Activated CD8-positive, alpha-beta memory T cell treated with anti-CD3 and anti-CD28 coated beads for 36 hours (primary cell): Measurements from ENCODE around the gene NUDT2. TPM values are rescaled to one million over a fixed set of nuclear protein-coding genes. Genes with fewer than 3 reads are reported as not detected.
"Not testable (repeated sequence)": the region's sequence is repeated elsewhere in the genome, so short reads cannot be mapped to it uniquely, and the experiment has no call there.

Experiments
- CTCF ChIA-PET: fragments of 350-600 bp; sonication (Branson Sonifier 250); formaldehyde crosslinking; loops from one replicate; lab custom pipeline; 2021; ENCODE audit warnings: antibody characterized with exemption; lab: Charles Lee
- POLR2A ChIA-PET: fragments of 350-600 bp; sonication (Branson Sonifier 250); formaldehyde crosslinking; loops from one replicate; lab custom pipeline; 2021; ENCODE audit warnings: antibody characterized with exemption; lab: Charles Lee
- total RNA-seq, 2 experiments: library from RNA; stranded (reverse); gene quantifications; one replicate each; pipeline ENCODE4 v1.2.3, GENCODE V29; 2021

The NUDT2 gene
- total RNA-seq, 2 experiments from 2014 or later, result 30.3 to 30.8 TPM

- POLR2A ChIA-PET, result no interaction called here
- CTCF ChIA-PET, result no interaction called here
Measured at GRCh38 chr9:34363619-34364351, 34.4 kb downstream of the NUDT2 start.

- ChIA-PET POLR2A (no interaction called here), CTCF (no interaction called here)
Measured at GRCh38 chr9:34365282-34365681, 35.9 kb downstream of the NUDT2 start.

GRCh38 chr9:34366365-34366764, 37.0 kb downstream of the NUDT2 start:
- CTCF ChIA-PET, result interaction anchor here (1.1 kb wide), 1 partner anchor 9 kb away, joined by 3 read pairs; no protein-coding TSS in a partner anchor
- POLR2A ChIA-PET, result no interaction called here

GRCh38 chr9:34367751-34368410, 38.5 kb downstream of the NUDT2 start:
- POLR2A ChIA-PET, CTCF ChIA-PET: not testable (repeated sequence)

- CTCF ChIA-PET, result interaction anchor here (0.6 kb wide), 1 partner anchor 26 kb away, joined by 4 read pairs; no protein-coding TSS in a partner anchor
- POLR2A ChIA-PET, result not testable (repeated sequence)
Measured at GRCh38 chr9:34368796-34369195, 39.4 kb downstream of the NUDT2 start.

- POLR2A ChIA-PET, result no interaction called here
- CTCF ChIA-PET, result interaction anchor here (0.6 kb wide), 1 partner anchor 25 kb away, joined by 4 read pairs; no protein-coding TSS in a partner anchor
Measured at GRCh38 chr9:34369636-34370035, 40.3 kb downstream of the NUDT2 start.

- CTCF ChIA-PET, result no interaction called here
- POLR2A ChIA-PET, result no interaction called here
Measured at GRCh38 chr9:34370335-34370969, 41.1 kb downstream of the NUDT2 start.

- ChIA-PET POLR2A (no interaction called here), CTCF (no interaction called here)
Measured at GRCh38 chr9:34370970-34371880, 41.9 kb downstream of the NUDT2 start.

- POLR2A ChIA-PET, result no interaction called here
- CTCF ChIA-PET, result interaction anchor here (1.1 kb wide), 1 partner anchor 15 kb away, joined by 3 read pairs; no protein-coding TSS in a partner anchor
Measured at GRCh38 chr9:34371886-34372466, 42.6 kb downstream of the NUDT2 start.

- CTCF ChIA-PET, result interaction anchor here (0.6 to 1.1 kb wide), 2 partner anchors 15 to 97 kb away, joined by 3 to 5 read pairs; no protein-coding TSS in a partner anchor
- POLR2A ChIA-PET, result no interaction called here
Measured at GRCh38 chr9:34372467-34373011, 43.2 kb downstream of the NUDT2 start.

GRCh38 chr9:34373749-34374148, 44.4 kb downstream of the NUDT2 start:
- ChIA-PET POLR2A (no interaction called here), CTCF (interaction anchor here (1.6 kb wide), 1 partner anchor 40 kb away, joined by 4 read pairs; no protein-coding TSS in a partner anchor)

- ChIA-PET CTCF (interaction anchor here (1.6 kb wide), 1 partner anchor 40 kb away, joined by 4 read pairs; no protein-coding TSS in a partner anchor), POLR2A (no interaction called here)
Measured at GRCh38 chr9:34374339-34374738, 45.0 kb downstream of the NUDT2 start.

- POLR2A ChIA-PET, result no interaction called here
- CTCF ChIA-PET, result interaction anchor here (0.6 to 0.8 kb wide), 2 partner anchors 8 to 122 kb away, joined by 3 read pairs; no protein-coding TSS in a partner anchor
Measured at GRCh38 chr9:34374905-34375552, 45.7 kb downstream of the NUDT2 start.

- POLR2A ChIA-PET, result interaction anchor here (1.0 kb wide), 1 partner anchor 327 kb away, joined by 3 read pairs; the partner anchor contains the start of gene UBAP2
- CTCF ChIA-PET, result interaction anchor here (0.6 to 1.6 kb wide), 2 partner anchors 123 to 289 kb away, joined by 3 read pairs; no protein-coding TSS in a partner anchor
Measured at GRCh38 chr9:34375901-34376595, 46.7 kb downstream of the NUDT2 start.

- CTCF ChIA-PET, result interaction anchor here (0.6 to 1.6 kb wide), 4 partner anchors 12 to 288 kb away, joined by 3 to 5 read pairs (median 3); no protein-coding TSS in a partner anchor
- POLR2A ChIA-PET, result interaction anchor here (0.6 to 1.0 kb wide), 3 partner anchors 30 to 328 kb away, joined by 3 to 4 read pairs (median 3); partner anchors contain the start of gene UBAP2
Measured at GRCh38 chr9:34376596-34377403, 47.4 kb downstream of the NUDT2 start, which contains the start of gene MYORG. TSS of gene MYORG (minus strand) at chr9:34376898. CDS start at chr9:34372943, 3,955 bp downstream.

GRCh38 chr9:34377404-34377746, 48.0 kb downstream of the NUDT2 start:
- POLR2A ChIA-PET, result no interaction called here
- CTCF ChIA-PET, result interaction anchor here (0.5 to 1.0 kb wide), 4 partner anchors 11 to 56 kb away, joined by 3 to 7 read pairs (median 4); no protein-coding TSS in a partner anchor
